Fibroblast of lung (primary cell): ENCODE data around the gene STRN3. TPM values are rescaled to one million over a fixed set of nuclear protein-coding genes. Genes with fewer than 3 reads are reported as not detected.

Experiments
- DNase-seq, 2 donors: peaks; one replicate each; pipeline versions ENCODE4 v3.0.0 to v3.0.0-alpha.2; 2010; ENCODE audit warnings: low read depth in 2 of 2
- H2AFZ ChIP-seq: 2 replicates; pipeline ENCODE4 v1.5.1; 2012; ENCODE audit warnings: low read length, control low read depth, inconsistent platforms
- H3K27ac ChIP-seq: 2 replicates; pipeline ENCODE4 v1.5.1; 2011; ENCODE audit warnings: low read length, control low read depth; ENCODE audit not compliant: insufficient read depth
- H3K27me3 ChIP-seq: 2 replicates; pipeline ENCODE4 v1.5.1; 2011; ENCODE audit warnings: mild to moderate bottlenecking, low read length; ENCODE audit not compliant: control insufficient read depth, insufficient read depth
- H3K36me3 ChIP-seq: 2 replicates; pipeline ENCODE4 v1.5.1; 2011; ENCODE audit warnings: low read length; ENCODE audit not compliant: control insufficient read depth, insufficient read depth
- H3K4me1 ChIP-seq: 2 replicates; pipeline ENCODE4 v1.5.1; 2011; ENCODE audit warnings: low read length; ENCODE audit not compliant: control insufficient read depth, insufficient read depth; ENCODE audit errors: extremely low read depth
- H3K4me2 ChIP-seq: 2 replicates; pipeline ENCODE4 v1.5.1; 2011; ENCODE audit warnings: low read length, control low read depth; ENCODE audit not compliant: insufficient read depth; ENCODE audit errors: extremely low read depth
- H3K4me3 ChIP-seq, 4 experiments: fragments of 200-600 bp in 1 of 4; sonication (generic) in 1 of 4; replicated peaks in 1 of 4; 2 replicates each; pipeline ENCODE4 v1.5.1; 2011 to 2016; ENCODE audit warnings: low read length in 4 of 4, low read depth in 3 of 4, mild to moderate bottlenecking in 3 of 4, control low read depth in 2 of 4, inconsistent platforms in 1 of 4, mixed read lengths in 1 of 4; ENCODE audit not compliant: insufficient read depth in 1 of 4; ENCODE audit errors: control extremely low read depth in 1 of 4
- H3K79me2 ChIP-seq: 2 replicates; pipeline ENCODE4 v1.5.1; 2012; ENCODE audit warnings: mild to moderate bottlenecking, low read length, inconsistent platforms; ENCODE audit not compliant: control insufficient read depth, insufficient read depth
- H3K9ac ChIP-seq: 2 replicates; pipeline ENCODE4 v1.5.1; 2011; ENCODE audit warnings: mild to moderate bottlenecking, low read length, control low read depth; ENCODE audit not compliant: insufficient read depth
- H3K9me3 ChIP-seq: 2 replicates; pipeline ENCODE4 v1.5.1; 2012; ENCODE audit warnings: low read depth, low read length; ENCODE audit not compliant: control insufficient read depth, insufficient read depth
- H4K20me1 ChIP-seq: 2 replicates; pipeline ENCODE4 v1.5.1; 2011; ENCODE audit warnings: low read length; ENCODE audit not compliant: control insufficient read depth, insufficient read depth; ENCODE audit errors: extremely low read depth
- EZH2 ChIP-seq: IDR thresholded peaks from 2 replicates; pipeline ENCODE4 v1.5.1; 2012; ENCODE audit warnings: low read length, control low read depth, mild to moderate bottlenecking; ENCODE audit errors: missing control alignments
- polyA plus RNA-seq, 2 donors: library from polyadenylated mRNA; depleted of rRNA in 1 of 2; stranded (reverse) in 1 of 2; unstranded in 1 of 2; fragments of >200 nt; gene quantifications; 2 replicates each; pipeline ENCODE4 v1.2.1, GENCODE V29; 2011 to 2012; ENCODE audit warnings: missing spikeins in 1 of 2
- total RNA-seq: library from RNA; depleted of rRNA; stranded (reverse); fragments of >200 nt; gene quantifications from 2 replicates; pipeline ENCODE4 v1.2.1, GENCODE V29; 2014
- TF ChIP-seq, protein P1 (sequence below), 2 donors: IDR thresholded peaks in 1 of 2; conservative IDR thresholded peaks in 1 of 2; 1 replicate in 1 of 2; 2 replicates in 1 of 2; pipeline ENCODE4 v1.5.1; 2011 to 2012; ENCODE audit warnings: low read length in 2 of 2, control low read depth in 1 of 2, inconsistent platforms in 1 of 2, low read depth in 1 of 2, mild to moderate bottlenecking in 1 of 2

The STRN3 gene
- total and polyA plus RNA-seq, 2 donors (not counting 1 experiment from before 2014, with no cell fraction given), result 42.0 to 88.2 TPM

DNA sequence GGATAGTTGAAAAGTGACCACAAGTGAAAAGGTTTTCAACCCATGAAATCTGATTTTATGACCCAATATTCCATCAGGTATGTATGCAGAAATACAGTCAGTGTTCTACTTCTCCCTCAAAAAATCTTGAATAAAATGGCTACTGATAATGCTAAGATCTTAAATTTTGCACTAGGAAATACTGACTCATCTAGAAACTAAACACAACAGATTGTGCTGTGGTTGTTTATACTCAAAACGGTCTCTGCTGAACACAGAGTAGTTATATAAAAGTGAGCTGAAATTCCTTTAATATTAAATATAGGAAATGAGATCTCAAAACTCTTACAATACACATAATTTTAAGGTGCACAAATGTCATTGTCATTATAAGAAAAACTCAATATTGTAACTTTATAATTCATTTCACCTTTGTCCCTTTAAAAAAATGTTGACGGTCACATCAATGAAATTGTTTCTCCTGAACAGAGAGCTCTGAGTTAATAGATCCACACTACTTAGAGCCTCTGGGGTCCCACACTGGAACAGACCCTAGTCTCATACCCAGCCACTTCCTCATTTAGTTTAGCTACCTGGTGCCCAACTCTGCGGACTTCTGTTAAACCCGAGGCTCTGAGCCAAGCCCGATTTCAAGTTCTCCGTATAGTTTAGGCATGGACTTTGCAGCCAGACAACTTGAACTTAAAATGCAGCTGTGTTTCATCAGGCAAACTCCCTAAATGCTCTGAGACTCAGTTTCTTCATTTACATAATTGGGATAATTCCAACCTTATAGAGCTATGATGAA is 142.5 kb downstream of the STRN3 start:
- Histone ChIP-seq H3K4me2 (peak overlapping the region; percentile 26), H2AFZ (no peak overlapping the region), H3K4me1 (no peaks in the 10 kb centered on the region), H3K36me3 (no peaks in the 10 kb centered on the region), H3K9me3 (no peaks in the 10 kb centered on the region), H3K27me3 (no peaks in the 10 kb centered on the region), H3K9ac (no peak overlapping the region), H3K4me3 (no peak overlapping the region), H4K20me1 (no peaks in the 10 kb centered on the region), H3K79me2 (no peaks in the 10 kb centered on the region), H3K27ac (no peak overlapping the region)
- TF ChIP-seq EZH2, result no peak
- TF ChIP-seq, protein P1, sequence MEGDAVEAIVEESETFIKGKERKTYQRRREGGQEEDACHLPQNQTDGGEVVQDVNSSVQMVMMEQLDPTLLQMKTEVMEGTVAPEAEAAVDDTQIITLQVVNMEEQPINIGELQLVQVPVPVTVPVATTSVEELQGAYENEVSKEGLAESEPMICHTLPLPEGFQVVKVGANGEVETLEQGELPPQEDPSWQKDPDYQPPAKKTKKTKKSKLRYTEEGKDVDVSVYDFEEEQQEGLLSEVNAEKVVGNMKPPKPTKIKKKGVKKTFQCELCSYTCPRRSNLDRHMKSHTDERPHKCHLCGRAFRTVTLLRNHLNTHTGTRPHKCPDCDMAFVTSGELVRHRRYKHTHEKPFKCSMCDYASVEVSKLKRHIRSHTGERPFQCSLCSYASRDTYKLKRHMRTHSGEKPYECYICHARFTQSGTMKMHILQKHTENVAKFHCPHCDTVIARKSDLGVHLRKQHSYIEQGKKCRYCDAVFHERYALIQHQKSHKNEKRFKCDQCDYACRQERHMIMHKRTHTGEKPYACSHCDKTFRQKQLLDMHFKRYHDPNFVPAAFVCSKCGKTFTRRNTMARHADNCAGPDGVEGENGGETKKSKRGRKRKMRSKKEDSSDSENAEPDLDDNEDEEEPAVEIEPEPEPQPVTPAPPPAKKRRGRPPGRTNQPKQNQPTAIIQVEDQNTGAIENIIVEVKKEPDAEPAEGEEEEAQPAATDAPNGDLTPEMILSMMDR (conservative IDR thresholded peaks at IDR 0.05 in 1 of 2, IDR thresholded peaks at IDR 0.05 in 1 of 2; ENCODE audit: low read depth in 1 of 2, low read length in 2 of 2), result no peak
- peak in 1 of 2 donors; percentile 30 for DNase-seq

DNA sequence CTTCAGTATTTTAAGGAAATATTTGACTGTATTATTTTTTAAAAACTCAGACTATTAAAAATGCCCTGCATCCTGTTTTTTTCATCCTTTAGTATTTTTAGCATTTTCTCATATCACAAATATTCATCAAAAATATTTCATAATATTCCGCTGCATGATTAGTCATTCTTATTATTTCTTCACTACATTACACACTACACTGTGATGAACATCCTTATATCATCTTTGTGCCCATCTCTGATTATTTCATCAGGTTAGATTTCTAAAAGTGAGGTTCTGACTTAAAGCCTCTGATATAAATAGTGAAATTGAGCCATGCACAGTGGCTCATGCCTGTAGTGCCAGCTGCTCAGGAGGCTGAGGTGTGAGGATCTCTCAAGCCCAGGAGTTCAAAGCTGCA is 143.7 kb downstream of the STRN3 start:
- no peak overlapping the region for H3K4me3 ChIP-seq
- no peak overlapping the region for H2AFZ ChIP-seq
- peaks cover 2% of the 10 kb centered on the region for H3K27me3 ChIP-seq
- no peak overlapping the region for H3K27ac ChIP-seq
- no peak overlapping the region for H3K4me2 ChIP-seq
- DNase-seq, result peak in 1 of 2 donors; percentile 11
- no peaks in the 10 kb centered on the region for H4K20me1 ChIP-seq
- TF ChIP-seq, protein P1 (conservative IDR thresholded peaks at IDR 0.05 in 1 of 2, IDR thresholded peaks at IDR 0.05 in 1 of 2; ENCODE audit: low read depth in 1 of 2, low read length in 2 of 2), result no peak
- no peak for TF ChIP-seq EZH2
- H3K9ac ChIP-seq, result no peak overlapping the region
- H3K9me3 ChIP-seq, result no peaks in the 10 kb centered on the region
- no peaks in the 10 kb centered on the region for H3K36me3 ChIP-seq
- no peaks in the 10 kb centered on the region for H3K79me2 ChIP-seq
- H3K4me1 ChIP-seq, result no peaks in the 10 kb centered on the region

DNA sequence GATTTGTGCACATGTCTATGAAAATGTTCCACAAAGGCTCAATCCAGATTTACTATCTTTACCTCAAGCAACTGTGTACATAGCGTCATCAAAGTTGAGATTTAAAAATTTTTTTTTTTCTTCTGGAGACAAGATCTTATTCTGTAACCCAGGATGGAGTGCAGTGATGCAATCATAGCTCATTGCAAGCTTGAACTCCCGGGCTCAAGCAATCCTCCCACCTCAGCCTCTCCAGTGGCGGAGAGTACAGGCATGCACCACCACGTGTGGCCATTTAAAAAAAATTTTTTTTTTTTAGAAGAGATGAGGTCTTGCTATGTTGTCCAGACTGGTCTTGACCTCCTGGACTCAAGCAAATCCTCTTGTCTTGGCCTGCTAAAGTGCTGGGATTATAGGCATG is 149.5 kb downstream of the STRN3 start:
- Histone ChIP-seq H3K4me1 (no peaks in the 10 kb centered on the region), H3K36me3 (no peaks in the 10 kb centered on the region), H3K27me3 (peaks cover 30% of the 10 kb centered on the region), H3K79me2 (no peaks in the 10 kb centered on the region), H4K20me1 (no peaks in the 10 kb centered on the region), H3K9ac (no peak overlapping the region), H3K4me3 (no peak overlapping the region), H3K9me3 (no peaks in the 10 kb centered on the region), H3K4me2 (no peak overlapping the region), H2AFZ (no peak overlapping the region), H3K27ac (no peak overlapping the region)
- no peak for DNase-seq
- no peak for TF ChIP-seq EZH2
- TF ChIP-seq, protein P1 (conservative IDR thresholded peaks at IDR 0.05 in 1 of 2, IDR thresholded peaks at IDR 0.05 in 1 of 2; ENCODE audit: low read depth in 1 of 2, low read length in 2 of 2), result no peak
